Activated naive CD8-positive, alpha-beta T cell (primary cell): ENCODE results near the gene ACKR1.

Experiments
- H3K27ac Mint-ChIP-seq: one replicate; pipeline ENCODE4 v1.8.0; 2021; ENCODE audit warnings: mixed read lengths
- H3K27me3 Mint-ChIP-seq: one replicate; pipeline ENCODE4 v1.8.0; 2021; ENCODE audit warnings: mixed read lengths
- H3K36me3 Mint-ChIP-seq: one replicate; pipeline ENCODE4 v1.8.0; 2021; ENCODE audit warnings: mixed read lengths
- H3K4me1 Mint-ChIP-seq: one replicate; pipeline ENCODE4 v1.8.0; 2021; ENCODE audit warnings: low read depth, mixed read lengths
- H3K4me3 Mint-ChIP-seq: one replicate; pipeline ENCODE4 v1.8.0; 2021; ENCODE audit warnings: mild to moderate bottlenecking, mixed read lengths
- H3K9me3 Mint-ChIP-seq: one replicate; pipeline ENCODE4 v1.8.0; 2021; ENCODE audit warnings: low read depth, mixed read lengths

The ACKR1 gene

DNA sequence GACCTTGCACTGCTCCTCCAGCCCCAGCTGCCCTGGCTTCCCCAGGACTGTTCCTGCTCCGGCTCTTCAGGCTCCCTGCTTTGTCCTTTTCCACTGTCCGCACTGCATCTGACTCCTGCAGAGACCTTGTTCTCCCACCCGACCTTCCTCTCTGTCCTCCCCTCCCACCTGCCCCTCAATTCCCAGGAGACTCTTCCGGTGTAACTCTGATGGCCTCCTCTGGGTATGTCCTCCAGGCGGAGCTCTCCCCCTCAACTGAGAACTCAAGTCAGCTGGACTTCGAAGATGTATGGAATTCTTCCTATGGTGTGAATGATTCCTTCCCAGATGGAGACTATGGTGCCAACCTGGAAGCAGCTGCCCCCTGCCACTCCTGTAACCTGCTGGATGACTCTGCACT lies 550 bp downstream of the ACKR1 start:
- H3K9me3 Mint-ChIP-seq: no peaks in the 10 kb centered on the region
- peaks cover 26% of the 10 kb centered on the region for H3K4me1 Mint-ChIP-seq
- H3K4me3 Mint-ChIP-seq: no peak overlapping the region
- no peak overlapping the region for H3K27ac Mint-ChIP-seq
- peaks cover 18% of the 10 kb centered on the region for H3K27me3 Mint-ChIP-seq
- no peaks in the 10 kb centered on the region for H3K36me3 Mint-ChIP-seq

DNA sequence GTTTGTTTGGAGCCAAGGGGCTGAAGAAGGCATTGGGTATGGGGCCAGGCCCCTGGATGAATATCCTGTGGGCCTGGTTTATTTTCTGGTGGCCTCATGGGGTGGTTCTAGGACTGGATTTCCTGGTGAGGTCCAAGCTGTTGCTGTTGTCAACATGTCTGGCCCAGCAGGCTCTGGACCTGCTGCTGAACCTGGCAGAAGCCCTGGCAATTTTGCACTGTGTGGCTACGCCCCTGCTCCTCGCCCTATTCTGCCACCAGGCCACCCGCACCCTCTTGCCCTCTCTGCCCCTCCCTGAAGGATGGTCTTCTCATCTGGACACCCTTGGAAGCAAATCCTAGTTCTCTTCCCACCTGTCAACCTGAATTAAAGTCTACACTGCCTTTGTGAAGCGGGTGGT lies 1.4 kb downstream of the ACKR1 start:
- no peak overlapping the region for H3K4me3 Mint-ChIP-seq

DNA sequence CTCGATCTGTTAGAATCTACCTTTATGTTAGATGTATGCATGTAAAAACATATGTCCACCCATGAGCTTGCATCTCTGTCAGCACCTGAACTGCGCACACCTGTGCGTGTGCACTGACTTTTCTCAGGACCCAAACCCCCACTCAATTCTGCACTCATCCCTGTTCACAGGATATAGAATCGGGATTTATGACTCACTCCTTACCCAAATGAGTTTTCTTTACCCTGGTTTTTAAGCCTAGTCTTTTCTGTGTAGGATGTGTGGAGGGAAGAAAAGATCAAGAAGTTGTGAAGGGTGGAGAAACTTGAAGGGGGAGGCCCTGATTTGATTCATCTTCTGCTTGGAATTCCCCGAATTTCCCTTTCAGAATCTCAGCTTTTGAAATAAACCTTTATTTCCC lies 2.4 kb downstream of the ACKR1 start:
- Mint-ChIP-seq H3K36me3 (no peaks in the 10 kb centered on the region), H3K27me3 (peaks cover 26% of the 10 kb centered on the region), H3K9me3 (no peaks in the 10 kb centered on the region), H3K4me1 (peaks cover 10% of the 10 kb centered on the region), H3K27ac (no peak overlapping the region), H3K4me3 (no peak overlapping the region)

More for the DNA sequence above, 1.4 kb downstream of the ACKR1 start:
- no peaks in the 10 kb centered on the region for H3K9me3 Mint-ChIP-seq
- no peaks in the 10 kb centered on the region for H3K36me3 Mint-ChIP-seq
- peaks cover 22% of the 10 kb centered on the region for H3K27me3 Mint-ChIP-seq
- no peak overlapping the region for H3K27ac Mint-ChIP-seq
- H3K4me1 Mint-ChIP-seq: peaks cover 19% of the 10 kb centered on the region

DNA sequence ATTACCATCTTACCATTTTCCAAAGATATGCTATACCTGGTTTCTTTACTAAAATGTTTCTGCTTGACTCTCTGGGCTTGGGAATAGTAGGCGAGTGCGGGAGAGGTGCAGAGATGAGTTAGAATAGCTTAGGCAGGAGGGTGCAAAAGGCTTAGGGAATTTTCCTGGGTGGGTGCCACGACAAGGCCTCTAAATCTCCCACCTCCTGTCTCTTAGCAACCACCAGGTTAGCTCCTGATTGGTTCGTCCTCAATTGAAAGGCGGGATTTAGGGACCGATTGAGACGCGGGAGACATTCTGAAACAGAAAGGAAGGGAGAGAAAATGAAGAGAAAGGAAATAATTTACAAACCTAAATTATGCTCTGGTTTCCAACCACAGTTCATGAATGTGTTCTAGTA lies 3.1 kb downstream of the ACKR1 start:
- H3K27ac Mint-ChIP-seq: no peak overlapping the region
- peaks cover 26% of the 10 kb centered on the region for H3K27me3 Mint-ChIP-seq
- H3K9me3 Mint-ChIP-seq: no peaks in the 10 kb centered on the region
- H3K4me3 Mint-ChIP-seq: no peak overlapping the region
- peaks cover 4% of the 10 kb centered on the region for H3K4me1 Mint-ChIP-seq
- no peaks in the 10 kb centered on the region for H3K36me3 Mint-ChIP-seq

DNA sequence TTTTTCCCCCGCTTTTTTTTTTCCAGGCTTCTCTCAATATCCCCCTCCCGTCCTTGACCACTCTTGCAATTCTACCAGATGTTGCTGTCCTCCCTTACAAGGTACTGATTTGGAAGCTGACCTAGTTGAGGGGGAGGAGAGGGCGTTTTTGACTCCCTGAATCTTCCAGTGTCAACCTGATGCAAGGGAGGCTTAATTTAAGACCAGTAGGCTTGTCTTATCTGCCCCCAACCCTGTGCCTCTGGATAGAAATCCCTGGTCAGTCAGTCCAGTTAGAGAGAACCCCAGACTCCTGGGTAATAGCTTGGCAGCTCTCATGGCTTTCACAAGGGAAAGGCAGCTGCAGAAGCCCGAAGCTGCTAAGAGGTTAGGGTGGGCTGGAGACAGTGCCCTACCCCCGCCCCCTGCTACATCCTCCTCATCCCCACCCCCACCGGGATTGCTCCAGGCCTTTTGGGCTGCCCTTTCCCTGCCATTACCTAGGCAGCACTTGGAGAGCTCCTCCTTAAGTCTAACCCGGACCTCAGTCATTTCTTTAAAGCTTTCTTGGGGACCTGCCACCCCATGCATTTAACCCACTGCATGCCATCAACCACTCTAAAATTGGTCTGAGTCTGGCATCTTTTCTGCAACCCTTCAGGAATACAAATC lies 3.6 kb downstream of the ACKR1 start:
- Mint-ChIP-seq H3K27ac (no peak overlapping the region), H3K27me3 (peaks cover 24% of the 10 kb centered on the region), H3K36me3 (no peaks in the 10 kb centered on the region), H3K4me3 (no peak overlapping the region), H3K9me3 (no peaks in the 10 kb centered on the region), H3K4me1 (peaks cover 1% of the 10 kb centered on the region)

DNA sequence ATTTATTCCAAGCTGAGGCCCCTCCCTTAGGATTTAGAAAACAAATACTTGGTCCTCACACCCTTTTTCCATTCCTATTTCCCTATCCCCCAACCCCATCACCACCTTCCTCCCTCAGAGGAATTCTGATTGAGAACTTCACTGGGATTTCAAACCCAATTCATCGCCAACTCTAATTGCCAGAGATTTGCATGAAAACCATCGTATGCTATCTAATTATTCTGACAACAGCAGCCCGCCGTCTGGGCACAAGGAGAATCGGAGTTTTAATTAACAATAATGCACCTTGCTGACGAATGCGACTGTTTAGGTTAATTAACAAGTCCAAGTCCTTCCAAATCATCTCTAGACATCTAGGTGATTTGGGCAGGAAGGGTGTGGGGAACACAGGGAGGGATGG lies 4.4 kb downstream of the ACKR1 start:
- Mint-ChIP-seq H3K9me3 (no peaks in the 10 kb centered on the region), H3K36me3 (no peaks in the 10 kb centered on the region), H3K27ac (no peak overlapping the region), H3K4me1 (peaks cover 1% of the 10 kb centered on the region), H3K27me3 (peaks cover 25% of the 10 kb centered on the region), H3K4me3 (no peak overlapping the region)

DNA sequence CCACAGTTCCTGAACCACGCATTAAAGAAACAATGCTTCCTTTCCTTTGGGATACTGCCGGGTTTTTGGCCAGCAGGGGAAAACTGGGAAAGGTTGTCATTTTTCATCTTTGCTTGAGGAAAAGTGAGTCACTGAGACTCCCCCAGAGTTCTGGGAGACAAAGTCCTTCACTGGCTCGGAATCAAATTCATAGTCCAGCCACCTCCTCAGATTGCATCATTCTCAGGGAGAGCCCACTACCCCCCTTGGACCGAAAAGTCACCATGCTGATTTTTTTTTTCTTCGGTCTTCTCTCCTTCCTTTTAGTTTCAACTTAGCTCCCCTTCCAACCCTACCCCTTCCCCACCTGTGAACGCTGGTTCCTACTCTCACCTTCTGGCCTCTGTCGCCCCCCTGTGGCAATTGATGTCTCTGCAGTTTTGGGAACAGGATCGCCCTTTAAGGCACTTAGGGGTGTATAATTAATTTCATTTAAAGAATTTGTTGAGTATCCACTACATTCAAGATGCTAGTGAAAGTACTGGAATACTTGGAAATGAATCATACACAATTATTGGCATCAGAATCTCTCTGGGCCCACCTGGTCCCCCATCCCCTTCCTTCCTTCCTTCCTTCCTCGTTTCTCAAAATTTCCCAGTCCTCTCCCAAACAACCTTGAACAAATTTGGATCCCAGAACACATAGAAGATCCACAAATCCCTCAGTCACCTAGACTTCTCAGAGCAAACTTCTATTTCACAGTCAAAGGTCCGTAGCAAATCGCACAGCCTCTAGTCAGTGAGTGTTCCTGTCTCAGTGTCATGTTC lies 6.9 kb downstream of the ACKR1 start:
- Mint-ChIP-seq H3K27ac (no peak overlapping the region), H3K36me3 (no peaks in the 10 kb centered on the region), H3K4me3 (no peak overlapping the region), H3K27me3 (peaks cover 21% of the 10 kb centered on the region), H3K4me1 (peaks cover 1% of the 10 kb centered on the region), H3K9me3 (no peaks in the 10 kb centered on the region)

DNA sequence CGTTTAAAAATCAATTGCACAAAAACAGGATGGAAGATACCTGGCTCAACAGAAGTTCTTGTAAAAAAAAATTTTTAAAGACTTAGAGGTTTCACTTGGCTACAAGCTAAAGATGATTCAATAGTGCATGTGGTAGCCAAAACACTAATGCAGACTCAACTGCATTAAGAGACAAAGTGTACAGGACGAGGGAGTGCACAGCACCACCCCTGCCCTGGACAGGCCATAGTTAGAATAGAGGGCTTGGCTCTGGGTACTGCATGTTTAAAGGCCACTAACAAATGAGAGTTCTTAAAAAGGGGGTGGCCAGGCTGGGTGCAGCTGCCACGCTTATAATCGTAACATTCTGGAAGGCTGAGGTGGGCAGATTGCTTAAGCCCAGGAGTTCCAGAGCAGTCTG lies 7.9 kb downstream of the ACKR1 start:
- no peaks in the 10 kb centered on the region for H3K36me3 Mint-ChIP-seq
- no peak overlapping the region for H3K4me3 Mint-ChIP-seq
- no peaks in the 10 kb centered on the region for H3K4me1 Mint-ChIP-seq
- H3K9me3 Mint-ChIP-seq: no peaks in the 10 kb centered on the region
- H3K27ac Mint-ChIP-seq: no peak overlapping the region
- peaks cover 21% of the 10 kb centered on the region for H3K27me3 Mint-ChIP-seq

DNA sequence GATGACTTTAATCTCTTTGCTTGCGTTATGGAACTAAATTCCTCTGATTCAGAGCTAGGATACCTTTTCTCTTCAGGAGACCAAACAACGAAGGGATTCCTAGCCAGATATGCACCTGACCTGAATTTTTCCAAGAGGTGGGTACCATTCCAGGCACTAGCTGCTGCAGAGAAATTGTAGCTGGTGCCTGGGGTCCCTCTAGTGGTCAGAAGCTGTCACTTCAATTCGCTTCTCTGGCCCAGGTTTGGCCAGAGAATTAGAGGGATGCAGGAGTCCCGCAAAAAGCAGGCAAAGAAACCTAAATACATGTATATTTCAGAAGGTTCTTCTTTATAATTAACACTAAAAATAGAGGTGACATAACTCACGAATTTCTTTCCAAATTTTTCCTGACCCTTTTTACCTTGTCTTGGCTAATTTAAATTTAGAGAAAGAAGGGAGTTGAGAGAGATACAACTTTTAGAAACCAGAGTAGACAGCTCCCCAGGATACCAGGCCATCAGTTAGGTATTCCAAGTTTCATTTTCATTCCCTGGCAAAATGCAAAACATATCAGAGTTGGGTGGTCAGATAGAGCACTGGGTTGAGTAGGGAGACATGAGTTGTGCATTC lies 9.6 kb downstream of the ACKR1 start:
- H3K4me1 Mint-ChIP-seq: no peaks in the 10 kb centered on the region
- H3K36me3 Mint-ChIP-seq: no peaks in the 10 kb centered on the region
- H3K27ac Mint-ChIP-seq: no peak overlapping the region
- H3K9me3 Mint-ChIP-seq: no peaks in the 10 kb centered on the region
- peaks cover 23% of the 10 kb centered on the region for H3K27me3 Mint-ChIP-seq
- no peak overlapping the region for H3K4me3 Mint-ChIP-seq

DNA sequence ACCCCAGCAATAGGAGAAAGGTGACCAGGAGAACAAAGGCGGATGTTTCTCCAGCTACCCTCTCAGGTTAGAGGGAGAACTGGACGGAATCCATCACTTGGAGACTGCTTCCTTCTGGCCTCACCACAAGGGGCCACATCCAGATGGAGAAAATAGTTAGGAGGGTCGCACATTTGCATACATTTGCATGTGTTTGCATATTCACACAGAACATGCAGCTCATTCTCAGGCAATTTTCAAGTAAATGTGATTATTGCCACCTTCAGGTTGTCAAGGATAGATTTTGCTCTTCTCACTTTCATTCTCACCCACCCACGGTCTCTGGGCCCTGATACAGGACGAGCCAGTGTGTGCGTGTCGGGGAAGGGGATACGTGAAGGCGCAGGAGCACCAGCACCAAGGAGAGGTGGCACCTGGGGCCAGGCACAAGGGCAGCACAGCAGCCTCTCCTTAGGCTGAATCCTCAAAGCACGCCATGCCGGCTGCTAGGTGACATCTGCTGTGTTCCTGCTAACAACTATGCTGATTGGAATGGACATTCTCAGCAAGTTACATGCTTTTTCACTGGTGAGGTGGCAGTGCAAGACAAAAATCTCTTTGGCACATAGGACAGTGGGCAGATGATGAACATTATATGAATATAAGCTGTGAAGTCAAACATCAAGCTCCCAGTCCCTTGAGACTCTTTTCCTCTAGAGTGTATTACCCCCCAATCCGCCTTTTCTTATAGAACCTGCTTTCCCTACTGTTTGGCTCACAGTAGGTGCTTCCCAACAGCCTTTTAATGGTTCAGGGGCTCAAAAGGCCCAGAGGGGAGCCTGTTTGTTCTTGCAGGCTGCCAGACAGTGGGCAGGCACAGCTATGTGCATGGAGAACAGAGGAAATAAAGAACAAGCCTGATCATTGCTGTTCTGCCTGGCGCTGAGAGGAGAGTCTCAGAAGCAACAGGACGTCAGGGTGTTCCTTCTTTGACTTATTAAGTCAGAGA lies 14.3 kb downstream of the ACKR1 start:
- no peaks in the 10 kb centered on the region for H3K36me3 Mint-ChIP-seq
- H3K4me1 Mint-ChIP-seq: no peaks in the 10 kb centered on the region
- H3K4me3 Mint-ChIP-seq: no peak overlapping the region
- no peak overlapping the region for H3K27ac Mint-ChIP-seq
- H3K9me3 Mint-ChIP-seq: no peaks in the 10 kb centered on the region
- peaks cover 15% of the 10 kb centered on the region for H3K27me3 Mint-ChIP-seq

DNA sequence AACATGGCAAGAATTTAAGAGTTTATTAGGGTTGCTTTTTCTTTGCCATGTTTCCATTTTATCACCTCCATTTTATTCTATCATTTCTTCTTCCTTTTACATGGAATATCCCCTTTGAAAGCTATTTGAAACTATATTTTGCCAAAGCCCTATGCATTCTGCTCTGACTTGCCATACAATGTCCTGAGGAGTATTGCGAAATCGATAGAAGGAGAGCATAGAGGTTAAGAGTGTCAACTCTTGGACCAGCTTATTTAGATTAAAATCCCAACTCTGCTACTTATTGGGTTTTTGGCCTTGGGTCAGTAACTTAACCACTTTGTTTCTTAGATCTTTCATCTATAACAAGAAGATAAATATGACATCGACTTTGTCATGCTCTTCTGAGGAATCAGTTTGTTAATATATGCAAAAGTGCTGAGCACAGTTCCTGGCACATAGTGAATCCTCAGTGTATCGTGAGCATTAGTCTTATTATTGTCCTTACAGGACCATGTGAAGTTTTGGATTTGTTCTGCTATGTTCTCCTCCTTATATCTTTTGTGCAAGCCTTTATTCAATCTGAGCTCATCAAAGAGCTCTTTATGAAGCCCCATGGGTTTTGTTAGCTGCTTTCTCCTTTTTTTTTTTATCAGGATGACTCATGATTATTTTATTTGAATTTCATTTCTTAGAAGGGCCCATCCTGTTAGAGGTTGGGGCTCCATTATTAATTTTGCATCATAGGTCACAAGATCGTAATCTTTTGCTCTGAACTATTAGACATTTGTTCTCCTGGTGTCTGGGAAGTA lies 17.6 kb downstream of the ACKR1 start:
- no peaks in the 10 kb centered on the region for H3K9me3 Mint-ChIP-seq
- peaks cover 12% of the 10 kb centered on the region for H3K27me3 Mint-ChIP-seq
- H3K36me3 Mint-ChIP-seq: no peaks in the 10 kb centered on the region
- H3K4me3 Mint-ChIP-seq: no peak overlapping the region
- no peak overlapping the region for H3K27ac Mint-ChIP-seq
- H3K4me1 Mint-ChIP-seq: no peaks in the 10 kb centered on the region

DNA sequence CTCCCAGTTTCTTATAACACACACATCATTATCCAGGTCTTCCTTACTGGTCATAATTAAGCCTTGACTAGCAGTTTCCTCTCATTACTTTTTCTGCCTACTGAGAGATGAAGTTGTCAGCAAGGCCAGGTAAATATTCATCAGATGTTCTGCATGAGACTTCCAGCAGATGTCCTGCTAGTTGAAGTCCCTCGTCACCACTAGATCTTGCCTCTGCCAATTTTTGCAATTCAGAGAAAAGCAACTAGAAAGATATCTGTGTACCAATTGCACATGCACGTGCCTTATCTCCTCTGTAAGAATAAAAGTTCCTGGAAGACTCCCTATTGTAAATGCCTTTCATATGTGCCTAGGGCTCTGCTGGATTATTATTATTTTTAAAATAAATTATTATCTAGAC lies 18.3 kb downstream of the ACKR1 start:
- H3K9me3 Mint-ChIP-seq: no peaks in the 10 kb centered on the region
- H3K4me1 Mint-ChIP-seq: no peaks in the 10 kb centered on the region
- H3K27ac Mint-ChIP-seq: no peak overlapping the region
- H3K36me3 Mint-ChIP-seq: no peaks in the 10 kb centered on the region
- H3K27me3 Mint-ChIP-seq: peaks cover 9% of the 10 kb centered on the region
- H3K4me3 Mint-ChIP-seq: no peak overlapping the region

DNA sequence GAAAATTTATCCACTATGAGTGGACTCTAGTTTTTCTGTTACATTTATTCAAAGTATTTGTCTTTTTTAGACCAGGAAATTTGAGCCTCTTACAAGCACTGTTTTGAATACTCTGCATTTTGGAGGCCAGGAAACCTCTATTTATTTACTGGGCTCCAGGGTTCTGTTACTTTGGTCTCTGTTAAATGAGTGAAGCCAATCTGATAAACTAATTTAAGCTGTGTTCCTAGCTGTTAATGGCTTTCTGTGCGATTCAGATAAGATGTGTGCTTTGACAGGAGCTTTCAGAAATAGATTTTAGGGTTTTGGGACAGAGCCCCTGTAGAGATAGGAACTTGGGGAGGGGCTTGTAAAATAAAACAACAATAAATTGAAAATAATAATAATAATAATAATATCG lies 23.9 kb downstream of the ACKR1 start:
- peaks cover 4% of the 10 kb centered on the region for H3K27me3 Mint-ChIP-seq
- no peaks in the 10 kb centered on the region for H3K4me1 Mint-ChIP-seq
- H3K36me3 Mint-ChIP-seq: no peaks in the 10 kb centered on the region
- no peaks in the 10 kb centered on the region for H3K9me3 Mint-ChIP-seq
- H3K4me3 Mint-ChIP-seq: no peak overlapping the region
- H3K27ac Mint-ChIP-seq: no peak overlapping the region

DNA sequence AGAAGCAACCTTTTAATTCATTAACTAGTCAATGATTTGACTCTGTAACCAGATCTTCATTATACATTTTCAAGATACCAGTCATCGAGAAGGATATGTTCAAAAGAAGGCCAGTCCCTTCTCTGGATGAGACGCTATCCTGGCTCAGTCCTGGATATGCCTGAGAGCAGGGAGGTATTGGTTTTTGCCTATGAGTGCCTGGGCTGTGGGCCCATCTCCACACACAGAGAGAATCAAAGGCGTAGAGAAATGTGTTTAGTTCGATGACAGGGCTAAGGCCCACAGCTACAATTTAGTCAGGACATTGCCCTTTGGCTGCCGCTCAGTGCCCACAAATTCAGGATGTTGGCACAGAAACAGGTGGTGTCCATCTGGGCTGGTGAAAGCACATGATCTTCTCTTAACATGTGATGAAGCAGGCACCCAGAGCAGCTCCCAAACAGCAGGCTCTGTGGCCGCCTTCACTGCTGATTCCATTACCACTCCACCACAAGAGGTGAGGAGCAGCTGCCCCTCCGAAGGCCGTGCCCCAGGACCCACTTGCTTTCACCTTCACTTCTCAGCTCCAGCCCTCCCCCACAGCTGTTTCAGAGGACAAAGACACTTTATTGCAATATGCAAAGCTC lies 24.7 kb downstream of the ACKR1 start:
- Mint-ChIP-seq H3K27me3 (peaks cover 4% of the 10 kb centered on the region), H3K4me1 (no peaks in the 10 kb centered on the region), H3K9me3 (no peaks in the 10 kb centered on the region), H3K27ac (no peak overlapping the region), H3K36me3 (no peaks in the 10 kb centered on the region), H3K4me3 (no peak overlapping the region)
